ENCODE results near the gene MYO1D. TPM values are rescaled to one million over a fixed set of nuclear protein-coding genes. Genes with fewer than 3 reads are reported as not detected.

The MYO1D gene
- total RNA-seq, 1 donor from 2014 or later, result 5.5 TPM

DNA sequence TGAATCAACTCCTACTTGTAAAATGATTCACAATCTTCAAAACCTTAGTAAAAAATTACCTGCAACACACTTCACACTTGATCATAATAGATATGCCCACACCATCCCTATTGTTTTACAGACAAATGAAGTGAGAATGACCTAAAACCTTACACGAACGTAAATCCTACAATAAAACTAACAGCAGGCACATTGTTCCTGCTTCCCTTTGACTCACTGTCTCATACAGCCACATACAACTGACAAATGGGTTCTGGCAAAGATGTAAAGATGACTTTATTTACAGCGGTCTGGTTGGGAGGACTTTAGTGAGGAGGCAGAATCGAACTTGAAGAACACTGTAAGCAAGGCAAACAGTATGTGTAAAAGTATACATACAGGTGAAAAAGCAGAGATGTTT is 188.7 kb downstream of the MYO1D start:
- TF ChIP-seq, protein P1, sequence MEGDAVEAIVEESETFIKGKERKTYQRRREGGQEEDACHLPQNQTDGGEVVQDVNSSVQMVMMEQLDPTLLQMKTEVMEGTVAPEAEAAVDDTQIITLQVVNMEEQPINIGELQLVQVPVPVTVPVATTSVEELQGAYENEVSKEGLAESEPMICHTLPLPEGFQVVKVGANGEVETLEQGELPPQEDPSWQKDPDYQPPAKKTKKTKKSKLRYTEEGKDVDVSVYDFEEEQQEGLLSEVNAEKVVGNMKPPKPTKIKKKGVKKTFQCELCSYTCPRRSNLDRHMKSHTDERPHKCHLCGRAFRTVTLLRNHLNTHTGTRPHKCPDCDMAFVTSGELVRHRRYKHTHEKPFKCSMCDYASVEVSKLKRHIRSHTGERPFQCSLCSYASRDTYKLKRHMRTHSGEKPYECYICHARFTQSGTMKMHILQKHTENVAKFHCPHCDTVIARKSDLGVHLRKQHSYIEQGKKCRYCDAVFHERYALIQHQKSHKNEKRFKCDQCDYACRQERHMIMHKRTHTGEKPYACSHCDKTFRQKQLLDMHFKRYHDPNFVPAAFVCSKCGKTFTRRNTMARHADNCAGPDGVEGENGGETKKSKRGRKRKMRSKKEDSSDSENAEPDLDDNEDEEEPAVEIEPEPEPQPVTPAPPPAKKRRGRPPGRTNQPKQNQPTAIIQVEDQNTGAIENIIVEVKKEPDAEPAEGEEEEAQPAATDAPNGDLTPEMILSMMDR (IDR thresholded peaks at IDR 0.05; ENCODE audit: borderline replicate concordance), result no peak
- Histone ChIP-seq H3K9me3 (replicated peaks) (peaks cover 8% of the 10 kb centered on the region), H3K4me1 (no peaks in the 10 kb centered on the region), H3K4me3 (no peak overlapping the region), H3K27ac (replicated peaks) (no peak overlapping the region), H3K36me3 (peaks cover 4% of the 10 kb centered on the region), H3K27me3 (ENCODE audit: low read depth) (no peaks in the 10 kb centered on the region)
- intact Hi-C loops (cut with micrococcal nuclease), result no loop called here
- DNase-seq, result no peak

DNA sequence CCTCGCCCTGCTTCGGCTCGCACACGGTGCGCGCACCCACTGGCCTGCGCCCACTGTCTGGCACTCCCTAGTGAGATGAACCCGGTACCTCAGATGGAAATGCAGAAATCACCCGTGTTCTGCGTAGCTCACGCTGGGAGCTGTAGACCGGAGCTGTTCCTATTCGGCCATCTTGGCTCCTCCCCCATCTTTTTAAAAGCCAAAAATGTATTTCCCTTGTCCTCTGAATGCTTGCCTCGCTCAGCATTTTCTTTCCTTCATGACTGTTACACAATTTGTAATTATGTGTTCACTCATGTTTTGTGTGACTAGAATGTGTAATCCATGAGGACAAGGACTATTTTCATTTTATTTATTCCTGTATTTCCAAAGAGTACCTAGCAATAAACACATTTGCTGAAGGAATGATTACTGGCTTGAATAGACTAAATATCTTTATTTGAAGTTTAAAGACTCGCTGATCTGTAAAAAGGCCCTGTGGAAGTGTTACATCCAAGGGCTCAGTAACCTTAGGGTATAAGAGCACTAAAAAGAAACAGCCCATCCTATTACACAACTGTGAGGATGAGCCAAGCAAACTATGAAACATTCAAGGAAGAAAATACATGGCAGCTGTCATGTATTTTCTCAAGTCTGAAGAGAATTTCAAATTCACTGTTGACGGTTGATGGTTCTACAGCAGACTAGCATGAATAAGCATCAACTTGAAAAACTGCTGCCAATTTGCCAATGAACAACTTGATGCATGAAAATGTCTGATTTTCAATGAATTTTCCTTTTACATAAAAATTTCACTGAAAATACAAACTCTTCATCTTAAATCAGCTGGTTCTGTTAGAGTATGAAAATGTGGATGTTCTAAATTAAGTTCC is 192.6 kb downstream of the MYO1D start:
- intact Hi-C loops (cut with micrococcal nuclease), result no loop called here
- peaks cover 4% of the 10 kb centered on the region for H3K36me3 ChIP-seq
- peaks cover 8% of the 10 kb centered on the region for H3K9me3 ChIP-seq (replicated peaks)
- TF ChIP-seq, protein P1 (IDR thresholded peaks at IDR 0.05; ENCODE audit: borderline replicate concordance), result no peak
- no peak overlapping the region for H3K27ac ChIP-seq (replicated peaks)
- no peak for DNase-seq
- H3K4me3 ChIP-seq, result no peak overlapping the region
- no peaks in the 10 kb centered on the region for H3K27me3 ChIP-seq (ENCODE audit: low read depth)
- no peaks in the 10 kb centered on the region for H3K4me1 ChIP-seq

DNA sequence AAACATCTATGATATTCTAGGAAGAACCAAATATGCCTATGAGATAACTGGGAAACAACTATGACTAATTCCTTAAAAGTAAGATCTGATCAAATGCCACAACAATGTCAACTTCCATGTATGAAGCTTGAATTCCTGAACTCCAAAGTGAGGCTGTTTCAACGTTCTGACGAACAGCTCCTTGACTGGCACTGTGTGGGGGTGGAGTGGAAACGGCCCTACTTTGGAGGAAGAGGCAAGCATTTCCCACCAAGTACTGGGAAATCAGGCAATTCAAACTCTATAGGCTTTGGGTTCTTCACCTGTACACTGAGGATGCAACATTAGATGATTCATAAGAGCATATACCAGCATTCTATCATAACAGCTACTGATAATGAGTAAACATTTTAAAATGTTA is 203.0 kb downstream of the MYO1D start:
- H3K9me3 ChIP-seq (replicated peaks), result peaks cover 3% of the 10 kb centered on the region
- H3K27me3 ChIP-seq (ENCODE audit: low read depth), result no peaks in the 10 kb centered on the region
- no peaks in the 10 kb centered on the region for H3K36me3 ChIP-seq
- intact Hi-C loops (cut with micrococcal nuclease), result no loop called here
- no peak overlapping the region for H3K27ac ChIP-seq (replicated peaks)
- no peak overlapping the region for H3K4me3 ChIP-seq
- H3K4me1 ChIP-seq, result peaks cover 13% of the 10 kb centered on the region
- TF ChIP-seq, protein P1 (IDR thresholded peaks at IDR 0.05; ENCODE audit: borderline replicate concordance), result no peak
- DNase-seq, result no peak

DNA sequence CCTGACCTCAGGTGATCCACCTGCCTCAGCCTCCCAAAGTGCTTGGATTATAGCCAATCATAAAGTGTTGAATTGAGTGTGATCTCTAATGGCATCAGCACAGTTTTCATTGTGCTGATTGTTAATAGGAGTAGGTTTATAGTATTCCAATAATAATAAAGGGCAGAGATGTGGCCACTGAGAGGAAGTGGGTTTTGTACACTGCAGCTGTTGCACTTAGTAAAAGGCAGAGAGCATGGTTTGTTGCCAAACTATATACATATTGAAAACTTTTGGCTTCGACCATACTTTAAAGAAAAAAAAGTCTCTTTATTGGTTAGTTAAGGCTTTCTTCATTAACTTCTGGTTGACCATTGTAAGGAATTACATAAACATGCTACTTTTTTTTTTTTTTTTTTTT is 204.2 kb downstream of the MYO1D start:
- no peaks in the 10 kb centered on the region for H3K27me3 ChIP-seq (ENCODE audit: low read depth)
- TF ChIP-seq, protein P1 (IDR thresholded peaks at IDR 0.05; ENCODE audit: borderline replicate concordance), result no peak
- peaks cover 13% of the 10 kb centered on the region for H3K4me1 ChIP-seq
- H3K27ac ChIP-seq (replicated peaks), result no peak overlapping the region
- no peaks in the 10 kb centered on the region for H3K36me3 ChIP-seq
- intact Hi-C loops (cut with micrococcal nuclease), result no loop called here
- H3K9me3 ChIP-seq (replicated peaks), result peaks cover 4% of the 10 kb centered on the region
- no peak for DNase-seq
- no peak overlapping the region for H3K4me3 ChIP-seq

DNA sequence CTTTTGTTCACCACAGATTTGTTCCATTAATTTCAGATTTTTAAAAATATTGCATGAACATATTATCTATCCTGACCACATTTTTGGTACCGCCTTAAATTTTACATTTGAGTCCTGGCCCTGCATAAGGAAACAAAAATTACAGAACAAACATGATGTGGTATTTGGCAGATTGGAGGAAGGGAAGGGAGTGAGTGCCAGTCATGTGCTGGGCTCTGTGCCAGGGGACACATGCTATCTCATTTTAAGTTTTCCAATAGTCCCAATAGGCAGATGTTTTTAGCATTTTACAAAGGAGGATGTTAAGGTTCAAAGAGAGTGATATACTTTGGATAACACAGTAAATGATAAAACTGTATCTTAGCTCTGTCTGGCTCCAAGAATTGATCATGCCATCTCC is 205.0 kb downstream of the MYO1D start:
- DNase-seq, result peak; percentile 65
- Histone ChIP-seq H3K36me3 (no peaks in the 10 kb centered on the region), H3K27me3 (ENCODE audit: low read depth) (no peaks in the 10 kb centered on the region), H3K4me3 (no peak overlapping the region), H3K4me1 (peaks cover 13% of the 10 kb centered on the region), H3K27ac (replicated peaks) (no peak overlapping the region), H3K9me3 (replicated peaks) (peaks cover 4% of the 10 kb centered on the region)
- intact Hi-C loops (cut with micrococcal nuclease), result no loop called here
- TF ChIP-seq, protein P1 (IDR thresholded peaks at IDR 0.05; ENCODE audit: borderline replicate concordance), result no peak

All from left ventricle myocardium inferior (tissue), 1 donor.